ENCODE results near the gene RFX4.
"Not testable (repeated sequence)": the region's sequence is repeated elsewhere in the genome, so short reads cannot be mapped to it uniquely, and the experiment has no call there.

Gene RFX4

GRCh38 chr12:106724934-106725333 is 142.1 kb downstream of the RFX4 start:
- Histone ChIP-seq H3K27ac (ENCODE audit: insufficient read depth in 1 of 2, low read depth in 1 of 2, low read length in 2 of 2, poor library complexity in 1 of 2, severe bottlenecking in 2 of 2) (no peak overlapping the region), H3K9me3 (ENCODE audit: control extremely low read depth in 1 of 5, control insufficient read depth in 4 of 5, insufficient read depth in 2 of 5, low read depth in 1 of 5, low read length in 4 of 5) (no peaks in the 10 kb centered on the region), H3K36me3 (ENCODE audit: control insufficient read depth in 4 of 4, insufficient read depth in 4 of 4, low read length in 3 of 4) (no peaks in the 10 kb centered on the region), H3K4me3 (ENCODE audit: control insufficient read depth in 1 of 7, extremely low read depth in 1 of 7, insufficient read depth in 4 of 7, low read depth in 2 of 7, low read length in 6 of 7) (no peak overlapping the region), H3K27me3 (replicated peaks in 2 of 5; ENCODE audit: control insufficient read depth in 4 of 5, insufficient read depth in 5 of 5, low read length in 4 of 5) (peaks cover 0 to 28% (median 13%) of the 10 kb centered on the region in 5 experiments), H3K4me1 (ENCODE audit: control extremely low read depth in 1 of 4, control insufficient read depth in 4 of 4, insufficient read depth in 4 of 4, low read length in 3 of 4) (no peaks in the 10 kb centered on the region)
- no peak for DNase-seq
- CTCF ChIA-PET, result interaction anchor here (0.6 to 1.6 kb wide), 2 partner anchors 12 to 15 kb away, joined by 3 to 4 read pairs; no protein-coding TSS in a partner anchor
- 92% methylated on average over 2 of the region's 6 CpGs for WGBS (ENCODE audit: insufficient coverage)
- POLR2A ChIA-PET, result no interaction called here

DNA sequence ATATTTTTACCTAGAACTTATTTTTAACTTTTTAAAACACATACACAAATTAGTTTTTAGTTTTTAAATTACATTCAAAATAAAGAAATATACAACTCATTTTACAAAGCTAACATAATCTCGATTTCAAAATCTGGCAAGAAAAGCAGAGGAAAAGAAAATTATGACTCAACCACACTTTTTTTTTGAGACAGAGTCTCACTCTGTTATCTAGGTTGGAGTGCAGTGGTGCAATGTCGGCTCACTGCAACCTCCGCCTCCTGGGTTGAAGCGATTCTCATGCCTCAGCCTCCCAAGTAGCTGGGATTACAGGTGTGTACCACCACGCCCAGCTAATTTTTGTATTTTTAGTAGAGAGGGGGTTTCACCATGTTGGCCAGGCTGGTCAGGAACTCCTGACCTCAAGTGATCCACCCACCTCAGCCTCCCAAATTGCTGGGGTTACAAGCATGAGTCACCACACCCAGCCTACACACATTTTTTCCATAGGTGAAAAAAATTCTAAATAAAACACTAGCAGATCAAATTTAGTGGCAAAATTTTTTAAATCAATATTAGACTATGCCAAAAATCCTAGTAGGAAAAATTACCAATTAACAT is 143.9 kb downstream of the RFX4 start:
- CTCF ChIA-PET; POLR2A ChIA-PET; H3K4me3 ChIP-seq (ENCODE audit: control insufficient read depth in 1 of 7, extremely low read depth in 1 of 7, insufficient read depth in 4 of 7, low read depth in 2 of 7, low read length in 6 of 7); H3K36me3 ChIP-seq (ENCODE audit: control insufficient read depth in 4 of 4, insufficient read depth in 4 of 4, low read length in 3 of 4); H3K27ac ChIP-seq (ENCODE audit: insufficient read depth in 1 of 2, low read depth in 1 of 2, low read length in 2 of 2, poor library complexity in 1 of 2, severe bottlenecking in 2 of 2); H3K9me3 ChIP-seq (ENCODE audit: control extremely low read depth in 1 of 5, control insufficient read depth in 4 of 5, insufficient read depth in 2 of 5, low read depth in 1 of 5, low read length in 4 of 5); H3K4me1 ChIP-seq (ENCODE audit: control extremely low read depth in 1 of 4, control insufficient read depth in 4 of 4, insufficient read depth in 4 of 4, low read length in 3 of 4); DNase-seq: not testable (repeated sequence)
- 100% methylated on average over 3 of the region's 5 CpGs for WGBS (ENCODE audit: insufficient coverage)
- peaks cover 0 to 22% (median 7%) of the 10 kb centered on the region in 5 experiments for H3K27me3 ChIP-seq (replicated peaks in 2 of 5; ENCODE audit: control insufficient read depth in 4 of 5, insufficient read depth in 5 of 5, low read length in 4 of 5)

- H3K4me1 ChIP-seq (ENCODE audit: control extremely low read depth in 1 of 4, control insufficient read depth in 4 of 4, insufficient read depth in 4 of 4, low read length in 3 of 4), result no peaks in the 10 kb centered on the region
- H3K36me3 ChIP-seq (ENCODE audit: control insufficient read depth in 4 of 4, insufficient read depth in 4 of 4, low read length in 3 of 4), result no peaks in the 10 kb centered on the region
- no peaks in the 10 kb centered on the region for H3K9me3 ChIP-seq (ENCODE audit: control extremely low read depth in 1 of 5, control insufficient read depth in 4 of 5, insufficient read depth in 2 of 5, low read depth in 1 of 5, low read length in 4 of 5)
- H3K27me3 ChIP-seq (replicated peaks in 2 of 5; ENCODE audit: control insufficient read depth in 4 of 5, insufficient read depth in 5 of 5, low read length in 4 of 5), result peaks cover 0 to 13% (median 4%) of the 10 kb centered on the region in 5 experiments
- WGBS (ENCODE audit: insufficient coverage), result no CpG with 5 or more reads among the region's 1 CpG
- POLR2A ChIA-PET, result no interaction called here
- H3K27ac ChIP-seq (ENCODE audit: insufficient read depth in 1 of 2, low read depth in 1 of 2, low read length in 2 of 2, poor library complexity in 1 of 2, severe bottlenecking in 2 of 2), result no peak overlapping the region
- CTCF ChIA-PET, result interaction anchor here (0.9 kb wide), 1 partner anchor 11 kb away, joined by 4 read pairs; no protein-coding TSS in a partner anchor
- DNase-seq, result no peak
- no peak overlapping the region for H3K4me3 ChIP-seq (ENCODE audit: control insufficient read depth in 1 of 7, extremely low read depth in 1 of 7, insufficient read depth in 4 of 7, low read depth in 2 of 7, low read length in 6 of 7)
These were observed 146.8 kb downstream of the RFX4 start for GRCh38 chr12:106729611-106730010.

GRCh38 chr12:106732890-106733289 is 150.1 kb downstream of the RFX4 start:
- Histone ChIP-seq H3K27me3 (replicated peaks in 2 of 5; ENCODE audit: control insufficient read depth in 4 of 5, insufficient read depth in 5 of 5, low read length in 4 of 5) (peaks cover 0 to 29% (median 8%) of the 10 kb centered on the region in 5 experiments), H3K27ac (ENCODE audit: insufficient read depth in 1 of 2, low read depth in 1 of 2, low read length in 2 of 2, poor library complexity in 1 of 2, severe bottlenecking in 2 of 2) (no peak overlapping the region), H3K9me3 (ENCODE audit: control extremely low read depth in 1 of 5, control insufficient read depth in 4 of 5, insufficient read depth in 2 of 5, low read depth in 1 of 5, low read length in 4 of 5) (no peaks in the 10 kb centered on the region), H3K4me1 (ENCODE audit: control extremely low read depth in 1 of 4, control insufficient read depth in 4 of 4, insufficient read depth in 4 of 4, low read length in 3 of 4) (no peaks in the 10 kb centered on the region), H3K4me3 (ENCODE audit: control insufficient read depth in 1 of 7, extremely low read depth in 1 of 7, insufficient read depth in 4 of 7, low read depth in 2 of 7, low read length in 6 of 7) (no peak overlapping the region), H3K36me3 (ENCODE audit: control insufficient read depth in 4 of 4, insufficient read depth in 4 of 4, low read length in 3 of 4) (no peaks in the 10 kb centered on the region)
- 93% methylated on average over 5 of the region's 5 CpGs for WGBS (ENCODE audit: insufficient coverage)
- DNase-seq, result no peak
- CTCF ChIA-PET, result no interaction called here
- POLR2A ChIA-PET, result no interaction called here

DNA sequence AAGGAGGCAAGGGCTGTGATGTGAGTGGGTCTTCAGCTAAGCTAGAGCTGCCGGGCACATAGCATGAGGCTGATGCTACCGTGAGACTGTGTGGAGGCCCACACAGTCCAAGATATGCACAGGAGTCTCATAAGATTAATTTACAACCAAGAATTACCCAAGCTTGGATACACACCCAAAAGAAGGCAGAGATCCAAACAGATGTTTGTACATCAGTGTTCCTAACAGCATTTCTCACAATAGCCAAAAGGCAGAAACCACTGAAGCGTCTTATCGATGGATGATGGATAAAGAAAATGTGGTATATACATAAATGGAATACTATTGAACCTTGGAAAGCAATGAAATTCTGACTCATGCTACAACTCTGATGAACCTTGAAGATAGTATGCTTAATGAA is 150.9 kb downstream of the RFX4 start:
- ChIA-PET CTCF (no interaction called here), POLR2A (no interaction called here)
- H3K36me3 ChIP-seq (ENCODE audit: control insufficient read depth in 4 of 4, insufficient read depth in 4 of 4, low read length in 3 of 4), result no peaks in the 10 kb centered on the region

DNA sequence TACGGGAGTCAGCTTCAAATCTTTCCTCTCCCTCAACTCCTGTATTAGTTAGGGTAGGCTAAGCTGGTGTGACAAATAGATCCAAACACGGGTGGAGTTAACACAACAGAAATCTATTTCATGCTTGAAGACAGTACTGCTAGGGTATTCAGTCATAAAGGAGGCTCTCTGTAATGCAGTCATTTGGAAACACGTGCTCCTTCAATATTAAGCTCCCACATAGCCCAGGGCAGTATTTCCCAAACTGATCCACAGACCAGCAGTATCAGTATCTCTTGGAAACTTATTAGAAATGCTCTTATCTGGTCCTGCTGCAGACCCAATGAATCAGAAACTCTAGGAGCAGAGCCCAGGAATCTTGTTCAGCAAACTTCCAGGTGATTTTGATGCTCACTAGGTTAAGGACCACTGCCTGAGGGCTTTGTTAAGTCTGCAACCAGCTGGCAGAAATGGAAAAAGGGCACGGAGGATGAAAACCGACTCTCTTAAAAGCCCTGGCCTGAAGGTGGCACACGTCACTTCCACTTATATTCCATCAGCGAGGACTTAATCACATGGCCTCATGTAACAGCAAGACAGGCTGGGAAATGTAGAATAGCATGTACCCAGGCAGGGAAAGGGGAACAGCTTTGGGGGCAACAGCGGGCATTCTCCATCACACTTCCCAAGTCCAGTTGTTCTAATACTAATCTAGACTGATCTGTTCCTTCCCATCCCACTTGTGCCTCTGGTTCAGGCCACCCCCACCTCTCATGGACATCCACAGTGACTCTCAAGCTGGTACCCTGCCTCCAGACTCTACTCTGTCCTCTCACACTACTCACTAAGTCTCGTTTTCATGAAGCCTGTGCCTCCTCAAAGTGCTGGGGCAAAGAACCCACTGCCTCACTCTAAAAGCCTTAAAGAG is 153.5 kb downstream of the RFX4 start:
- no peaks in the 10 kb centered on the region for H3K36me3 ChIP-seq (ENCODE audit: control insufficient read depth in 4 of 4, insufficient read depth in 4 of 4, low read length in 3 of 4)
- ChIA-PET CTCF (interaction anchor here (1.0 to 1.5 kb wide), 4 partner anchors 12 to 107 kb away, joined by 3 to 5 read pairs (median 4); no protein-coding TSS in a partner anchor), POLR2A (no interaction called here)
- H3K4me3 ChIP-seq (ENCODE audit: control insufficient read depth in 1 of 7, extremely low read depth in 1 of 7, insufficient read depth in 4 of 7, low read depth in 2 of 7, low read length in 6 of 7), result no peak overlapping the region
- peak; percentile 6 to 50 (median 45) for DNase-seq
- 68% methylated on average over 8 of the region's 9 CpGs for WGBS (ENCODE audit: insufficient coverage)
- no peaks in the 10 kb centered on the region for H3K4me1 ChIP-seq (ENCODE audit: control extremely low read depth in 1 of 4, control insufficient read depth in 4 of 4, insufficient read depth in 4 of 4, low read length in 3 of 4)
- H3K27me3 ChIP-seq (replicated peaks in 2 of 5; ENCODE audit: control insufficient read depth in 4 of 5, insufficient read depth in 5 of 5, low read length in 4 of 5), result peaks cover 0 to 41% (median 4%) of the 10 kb centered on the region in 5 experiments
- no peak overlapping the region for H3K27ac ChIP-seq (ENCODE audit: insufficient read depth in 1 of 2, low read depth in 1 of 2, low read length in 2 of 2, poor library complexity in 1 of 2, severe bottlenecking in 2 of 2)
- H3K9me3 ChIP-seq (ENCODE audit: control extremely low read depth in 1 of 5, control insufficient read depth in 4 of 5, insufficient read depth in 2 of 5, low read depth in 1 of 5, low read length in 4 of 5), result no peaks in the 10 kb centered on the region

More for the DNA sequence above, 150.9 kb downstream of the RFX4 start:
- Histone ChIP-seq H3K4me1 (ENCODE audit: control extremely low read depth in 1 of 4, control insufficient read depth in 4 of 4, insufficient read depth in 4 of 4, low read length in 3 of 4) (no peaks in the 10 kb centered on the region), H3K4me3 (ENCODE audit: control insufficient read depth in 1 of 7, extremely low read depth in 1 of 7, insufficient read depth in 4 of 7, low read depth in 2 of 7, low read length in 6 of 7) (no peak overlapping the region), H3K27me3 (replicated peaks in 2 of 5; ENCODE audit: control insufficient read depth in 4 of 5, insufficient read depth in 5 of 5, low read length in 4 of 5) (peaks cover 0 to 35% (median 6%) of the 10 kb centered on the region in 5 experiments), H3K27ac (ENCODE audit: insufficient read depth in 1 of 2, low read depth in 1 of 2, low read length in 2 of 2, poor library complexity in 1 of 2, severe bottlenecking in 2 of 2) (no peak overlapping the region), H3K9me3 (ENCODE audit: control extremely low read depth in 1 of 5, control insufficient read depth in 4 of 5, insufficient read depth in 2 of 5, low read depth in 1 of 5, low read length in 4 of 5) (no peaks in the 10 kb centered on the region)
- WGBS (ENCODE audit: insufficient coverage), result 100% methylated on average over 2 of the region's 4 CpGs
- DNase-seq, result no peak

DNA sequence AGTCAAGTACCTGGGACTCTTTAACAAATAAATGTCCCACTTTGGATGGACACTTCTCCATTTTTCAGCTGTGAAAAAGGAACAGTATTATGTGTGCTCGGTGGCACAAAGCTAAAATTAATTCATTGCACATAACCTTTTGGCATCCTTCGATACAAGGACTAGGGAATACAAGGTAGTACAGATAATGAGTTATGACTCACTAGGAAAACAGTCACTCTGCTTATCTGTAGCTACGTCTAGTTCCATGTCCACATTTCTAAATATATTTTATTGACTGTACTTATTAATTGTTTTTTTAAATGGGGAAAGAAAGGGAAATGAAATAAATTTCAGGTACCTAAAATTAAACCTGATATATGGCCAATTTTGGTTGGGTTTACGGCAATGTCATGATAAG is 156.5 kb downstream of the RFX4 start:
- CTCF ChIA-PET, result interaction anchor here (0.6 kb wide), 1 partner anchor 1172 kb away, joined by 3 read pairs; no protein-coding TSS in a partner anchor
- POLR2A ChIA-PET, result no interaction called here
- Histone ChIP-seq H3K4me1 (ENCODE audit: control extremely low read depth in 1 of 4, control insufficient read depth in 4 of 4, insufficient read depth in 4 of 4, low read length in 3 of 4) (no peaks in the 10 kb centered on the region), H3K36me3 (ENCODE audit: control insufficient read depth in 4 of 4, insufficient read depth in 4 of 4, low read length in 3 of 4) (no peaks in the 10 kb centered on the region), H3K9me3 (ENCODE audit: control extremely low read depth in 1 of 5, control insufficient read depth in 4 of 5, insufficient read depth in 2 of 5, low read depth in 1 of 5, low read length in 4 of 5) (no peaks in the 10 kb centered on the region), H3K27me3 (replicated peaks in 2 of 5; ENCODE audit: control insufficient read depth in 4 of 5, insufficient read depth in 5 of 5, low read length in 4 of 5) (peaks cover 0 to 59% (median 18%) of the 10 kb centered on the region in 5 experiments), H3K27ac (ENCODE audit: insufficient read depth in 1 of 2, low read depth in 1 of 2, low read length in 2 of 2, poor library complexity in 1 of 2, severe bottlenecking in 2 of 2) (no peak overlapping the region), H3K4me3 (ENCODE audit: control insufficient read depth in 1 of 7, extremely low read depth in 1 of 7, insufficient read depth in 4 of 7, low read depth in 2 of 7, low read length in 6 of 7) (no peak overlapping the region)
- DNase-seq, result no peak
- 100% methylated on average over 1 of the region's 4 CpGs for WGBS (ENCODE audit: insufficient coverage)
